ENCODE results near the gene JAML.

DNA sequence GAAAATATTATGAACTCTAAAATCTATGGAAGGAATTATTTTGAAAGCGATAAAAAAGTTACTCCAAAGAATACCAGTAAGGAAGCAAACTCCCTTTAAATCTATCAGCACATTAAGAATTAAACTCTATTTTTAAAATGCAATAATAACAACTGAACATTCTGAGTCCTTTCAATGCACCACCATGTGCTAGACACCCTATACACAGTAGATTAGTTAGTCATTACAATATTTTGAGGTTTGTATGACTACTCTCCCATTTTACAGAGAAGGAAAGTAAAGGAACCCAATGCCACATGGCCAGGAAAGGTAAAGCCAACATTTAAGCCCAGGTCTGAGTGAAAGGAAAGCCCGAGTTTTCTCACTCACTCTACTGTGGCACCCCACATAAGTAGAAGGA is 17.7 kb downstream of the JAML start:
- TF ChIP-seq POLR2AphosphoS5 (IDR thresholded peaks at IDR 0.05; ENCODE audit: low read depth, low read length) (no peak), SIN3A (IDR thresholded peaks at IDR 0.05; ENCODE audit: borderline replicate concordance, insufficient read depth, low read length) (no peak), TAF1 (IDR thresholded peaks at IDR 0.05; ENCODE audit: borderline replicate concordance, insufficient read depth, low read length) (no peak), FOXP2 (optimal IDR thresholded peaks at IDR 0.05; ENCODE audit: borderline replicate concordance, extremely low read depth, extremely low read length, insufficient read depth) (no peak)
- TF ChIP-seq, protein P1, sequence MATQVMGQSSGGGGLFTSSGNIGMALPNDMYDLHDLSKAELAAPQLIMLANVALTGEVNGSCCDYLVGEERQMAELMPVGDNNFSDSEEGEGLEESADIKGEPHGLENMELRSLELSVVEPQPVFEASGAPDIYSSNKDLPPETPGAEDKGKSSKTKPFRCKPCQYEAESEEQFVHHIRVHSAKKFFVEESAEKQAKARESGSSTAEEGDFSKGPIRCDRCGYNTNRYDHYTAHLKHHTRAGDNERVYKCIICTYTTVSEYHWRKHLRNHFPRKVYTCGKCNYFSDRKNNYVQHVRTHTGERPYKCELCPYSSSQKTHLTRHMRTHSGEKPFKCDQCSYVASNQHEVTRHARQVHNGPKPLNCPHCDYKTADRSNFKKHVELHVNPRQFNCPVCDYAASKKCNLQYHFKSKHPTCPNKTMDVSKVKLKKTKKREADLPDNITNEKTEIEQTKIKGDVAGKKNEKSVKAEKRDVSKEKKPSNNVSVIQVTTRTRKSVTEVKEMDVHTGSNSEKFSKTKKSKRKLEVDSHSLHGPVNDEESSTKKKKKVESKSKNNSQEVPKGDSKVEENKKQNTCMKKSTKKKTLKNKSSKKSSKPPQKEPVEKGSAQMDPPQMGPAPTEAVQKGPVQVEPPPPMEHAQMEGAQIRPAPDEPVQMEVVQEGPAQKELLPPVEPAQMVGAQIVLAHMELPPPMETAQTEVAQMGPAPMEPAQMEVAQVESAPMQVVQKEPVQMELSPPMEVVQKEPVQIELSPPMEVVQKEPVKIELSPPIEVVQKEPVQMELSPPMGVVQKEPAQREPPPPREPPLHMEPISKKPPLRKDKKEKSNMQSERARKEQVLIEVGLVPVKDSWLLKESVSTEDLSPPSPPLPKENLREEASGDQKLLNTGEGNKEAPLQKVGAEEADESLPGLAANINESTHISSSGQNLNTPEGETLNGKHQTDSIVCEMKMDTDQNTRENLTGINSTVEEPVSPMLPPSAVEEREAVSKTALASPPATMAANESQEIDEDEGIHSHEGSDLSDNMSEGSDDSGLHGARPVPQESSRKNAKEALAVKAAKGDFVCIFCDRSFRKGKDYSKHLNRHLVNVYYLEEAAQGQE (IDR thresholded peaks at IDR 0.05; ENCODE audit: insufficient read depth in 1 of 2, low read depth in 2 of 2, low read length in 2 of 2): no peak
